K562 (cell line): ENCODE results near the gene SNX20. TPM values are rescaled to one million over a fixed set of nuclear protein-coding genes. Genes with fewer than 3 reads are reported as not detected.
A peak's percentile ranks its signal among the peaks of the same experiment; 100 is the strongest.

Experiments
- ATAC-seq: fragments of 200-7000 bp; cut with Tn5 transposase; 3 replicates; pipeline ENCODE4 v1.9.1; 2020; ENCODE audit warnings: moderate library complexity
- BruUV-seq: library from RNA; stranded (reverse); fragments of 400-500 nt; replicated peaks from 2 replicates; lab custom pipeline; 2021; lab: Mats Ljungman, UMichigan
- CTCF ChIA-PET: fragments of 300-600 bp; formaldehyde crosslinking; extraction: SDS; loops from one replicate; lab custom pipeline; 2021; ENCODE audit warnings: low intra/inter-chr PET ratio; lab: Yijun Ruan, JAX
- POLR2A ChIA-PET: fragments of 300-600, 350-650 bp; sonication (Branson Sonifier 250); formaldehyde crosslinking; extraction: SDS; loops from one replicate; lab custom pipeline; 2021; ENCODE audit warnings: antibody characterized with exemption, inconsistent platforms; lab: Yijun Ruan, JAX
- DNase-seq, 4 experiments: peaks; one replicate each; pipeline versions ENCODE4 v3.0.0 to v3.0.0-alpha.2; 2011 to 2018; ENCODE audit warnings: low spot score in 3 of 4, mixed read lengths in 3 of 4; ENCODE audit errors: extremely low read depth in 1 of 4
- FAIRE-seq: peaks from 2 replicates; lab custom pipeline; 2011; peaks lifted over from hg19 to GRCh38; lab: Jason Lieb, UNC
- H2AFZ ChIP-seq: 2 replicates; pipeline ENCODE4 v1.6.0; 2011; ENCODE audit warnings: low read depth, low read length, control low read depth, inconsistent platforms
- H3K27ac ChIP-seq: fragments of 200-600 bp; 3 replicates; pipeline ENCODE4 v1.8.0; 2011; ENCODE audit warnings: low read depth, mild to moderate bottlenecking, control low read depth, inconsistent platforms, low read length, moderate library complexity, mixed read lengths; ENCODE audit errors: extremely low read depth
- H3K27me3 ChIP-seq, 2 experiments: fragments of 300-600 bp in 1 of 2; 2 replicates in 1 of 2; 3 replicates in 1 of 2; pipeline versions ENCODE4 v1.6.0 to v1.8.0; 2011; ENCODE audit warnings: inconsistent platforms in 2 of 2, low read length in 2 of 2, mild to moderate bottlenecking in 1 of 2, mixed read lengths in 1 of 2, moderate library complexity in 1 of 2; ENCODE audit not compliant: control insufficient read depth in 2 of 2, insufficient read depth in 2 of 2
- H3K36me3 ChIP-seq: fragments of 300-600 bp; 3 replicates; pipeline ENCODE4 v1.8.0; 2011; ENCODE audit warnings: mild to moderate bottlenecking, low read length, inconsistent platforms; ENCODE audit not compliant: control insufficient read depth, insufficient read depth
- H3K4me1 ChIP-seq, 2 experiments: fragments of 200-600 bp in 1 of 2; replicated peaks in 1 of 2; 2 replicates in 1 of 2; 3 replicates in 1 of 2; pipeline versions ENCODE4 v1.5.1 to v1.8.0; 2011; ENCODE audit warnings: inconsistent platforms in 2 of 2, low read length in 2 of 2, mild to moderate bottlenecking in 1 of 2, mixed read lengths in 1 of 2, moderate library complexity in 1 of 2; ENCODE audit not compliant: control insufficient read depth in 2 of 2, insufficient read depth in 2 of 2
- H3K4me2 ChIP-seq: 2 replicates; pipeline ENCODE4 v1.6.1; 2011; ENCODE audit warnings: low read length, control low read depth, inconsistent platforms, mixed read lengths; ENCODE audit not compliant: insufficient read depth
- H3K4me3 ChIP-seq: fragments of 200-600 bp; sonication (generic), shearing (Covaris generic); 2 replicates; pipeline ENCODE4 v1.5.1; 2016; ENCODE audit warnings: control low read depth, inconsistent platforms
- H3K79me2 ChIP-seq: fragments of 200-600 bp; 3 replicates; pipeline ENCODE4 v1.8.0; 2011; ENCODE audit warnings: low read length, inconsistent platforms; ENCODE audit not compliant: control insufficient read depth, insufficient read depth
- H3K9ac ChIP-seq, 2 experiments: 2 replicates each; pipeline versions ENCODE4 v1.6.0 to v1.6.1; 2011; ENCODE audit warnings: low read depth in 2 of 2, low read length in 2 of 2, control low read depth in 1 of 2, inconsistent platforms in 1 of 2, mild to moderate bottlenecking in 1 of 2, mixed read lengths in 1 of 2; ENCODE audit not compliant: insufficient read depth in 1 of 2
- H3K9me1 ChIP-seq: one replicate; pipeline ENCODE4 v1.6.0; 2011; ENCODE audit warnings: inconsistent platforms, mild to moderate bottlenecking, low read length, moderate library complexity; ENCODE audit not compliant: control insufficient read depth, insufficient read depth
- H3K9me3 ChIP-seq: replicated peaks from 2 replicates; pipeline ENCODE4 v1.5.1; 2011; ENCODE audit warnings: low read depth, low read length, inconsistent platforms; ENCODE audit not compliant: control insufficient read depth, insufficient read depth
- H4K20me1 ChIP-seq: replicated peaks from 2 replicates; pipeline ENCODE4 v1.6.1; 2011; ENCODE audit warnings: low read length, inconsistent platforms, mixed read lengths; ENCODE audit not compliant: control insufficient read depth, insufficient read depth
- ELF1 ChIP-seq: fragments of 200-800 bp; sonication (Bioruptor generic); IDR thresholded peaks from 2 replicates; pipeline ENCODE4 v1.6.1; 2016; ENCODE audit warnings: missing genetic modification characterization, missing compliant biosample characterization
- RBM25 ChIP-seq: fragments of 200-400 bp; formaldehyde crosslinking; IDR thresholded peaks from 2 replicates; pipeline ENCODE4 v1.6.1; 2018; ENCODE audit warnings: low read length, low read depth, moderate library complexity; ENCODE audit not compliant: severe bottlenecking
- ZNF12 ChIP-seq: sonication (generic); formaldehyde crosslinking; IDR thresholded peaks from 2 replicates; pipeline ENCODE4 v1.4.0; 2020; ENCODE audit warnings: mild to moderate bottlenecking, missing genetic modification reagents
- ZNF146 ChIP-seq: IDR thresholded peaks from one replicate; pipeline ENCODE4 v1.6.1; 2018; ENCODE audit warnings: missing compliant biosample characterization; ENCODE audit not compliant: unreplicated experiment
- WGBS: fragments of 100-300 bp; shearing (Covaris generic); methylation state at CpG from one replicate; pipeline ENCODE4 v1.1.6; 2016; ENCODE audit warnings: low coverage, mixed read lengths; ENCODE audit not compliant: insufficient coverage; ENCODE audit errors: missing lambda C conversion rate; 5-methylcytosine and 5-hydroxymethylcytosine counted together
- in situ Hi-C: fragments of 300-500 bp; cut with MboI; formaldehyde crosslinking; loops from 4 replicates; pipeline ENCODE4 v1.15.0; 2018; ENCODE audit warnings: inconsistent platforms, mixed read lengths
- intact Hi-C: fragments of 100-400 bp; cut with micrococcal nuclease; formaldehyde crosslinking; loops from 2 replicates; pipeline ENCODE4 v1.14.2; 2022
- polyA plus RNA-seq, 8 experiments: library from polyadenylated mRNA; depleted of rRNA in 4 of 8; stranded (reverse) in 5 of 8; unstranded in 3 of 8; fragments of >200 nt; fragmentation: Nextera tagmentation in 2 of 8; fragmentation: Illumina TruSeq in 1 of 8; extraction: Ambion mirVana in 2 of 8; extraction: Trizol in 1 of 8; gene quantifications; 2 replicates each; pipeline versions ENCODE4 v1.2.1 to v1.2.3, GENCODE V29; 2011 to 2014; ENCODE audit warnings: inconsistent platforms in 1 of 8, missing spikeins in 1 of 8
- total RNA-seq, 7 experiments: library from RNA; depleted of rRNA in 6 of 7; stranded (reverse); fragments of >200 nt in 6 of 7; fragmentation: Illumina TruSeq in 2 of 7; extraction: Trizol in 2 of 7; gene quantifications; 2 replicates each; pipeline versions ENCODE4 v1.2.1 to v1.2.3, GENCODE V29; 2011 to 2021; ENCODE audit warnings: low replicate concordance in 1 of 7
- TF ChIP-seq, protein P1 (sequence below): fragments of 250-450 bp; sonication (Bioruptor Pico); IDR thresholded peaks from 2 replicates; pipeline ENCODE4 v1.8.0; 2022; ENCODE audit warnings: inconsistent platforms
- TF ChIP-seq, protein P2 (sequence below): fragments of 450-650 bp; formaldehyde crosslinking; IDR thresholded peaks from 2 replicates; pipeline ENCODE4 v1.4.0; 2020; ENCODE audit warnings: mild to moderate bottlenecking, moderate library complexity
- TF ChIP-seq, protein P3 (sequence below): sonication (generic); IDR thresholded peaks from 2 replicates; pipeline ENCODE4 v1.6.1; 2016
- TF ChIP-seq, protein P4 (sequence below): fragments of 450-650 bp; IDR thresholded peaks from 2 replicates; pipeline ENCODE4 v1.6.1; 2016; ENCODE audit warnings: borderline replicate concordance
- TF ChIP-seq, protein P5 (sequence below): fragments of 450-650 bp; IDR thresholded peaks from 2 replicates; pipeline ENCODE4 v1.6.1; 2016; ENCODE audit warnings: mild to moderate bottlenecking

Gene SNX20
- total and polyA plus RNA-seq, 9 of the 15 experiments (the other 6 are each of a cell fraction or from before 2014, with no cell fraction given): 0.04 to 0.07 TPM; not detected in 7

DNA sequence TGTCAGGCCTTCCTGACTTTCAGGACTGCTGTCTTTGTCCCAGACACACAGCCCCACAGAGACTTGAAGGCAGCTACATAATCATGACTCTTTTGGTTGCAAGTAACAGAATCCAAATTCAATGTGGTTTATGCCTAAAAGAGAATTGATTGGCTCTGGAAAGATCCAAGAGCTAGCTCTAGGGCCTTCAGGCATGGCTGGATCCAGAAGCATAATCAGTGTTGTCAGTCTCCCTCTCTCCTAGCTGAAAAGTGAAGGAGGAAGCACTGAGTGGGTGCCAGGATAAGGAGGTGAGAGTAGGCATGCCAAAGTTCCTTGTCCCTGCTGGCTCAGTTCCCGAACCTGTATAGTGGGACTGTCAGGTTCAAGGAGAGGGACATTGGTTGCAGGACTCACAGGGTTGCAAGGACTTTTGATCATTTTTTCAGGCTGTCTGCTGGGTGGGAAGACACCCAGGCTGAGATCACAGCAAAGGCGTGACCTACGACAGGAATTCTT, 25.5 kb downstream of the SNX20 start (continued):
- TF ChIP-seq, protein P1, sequence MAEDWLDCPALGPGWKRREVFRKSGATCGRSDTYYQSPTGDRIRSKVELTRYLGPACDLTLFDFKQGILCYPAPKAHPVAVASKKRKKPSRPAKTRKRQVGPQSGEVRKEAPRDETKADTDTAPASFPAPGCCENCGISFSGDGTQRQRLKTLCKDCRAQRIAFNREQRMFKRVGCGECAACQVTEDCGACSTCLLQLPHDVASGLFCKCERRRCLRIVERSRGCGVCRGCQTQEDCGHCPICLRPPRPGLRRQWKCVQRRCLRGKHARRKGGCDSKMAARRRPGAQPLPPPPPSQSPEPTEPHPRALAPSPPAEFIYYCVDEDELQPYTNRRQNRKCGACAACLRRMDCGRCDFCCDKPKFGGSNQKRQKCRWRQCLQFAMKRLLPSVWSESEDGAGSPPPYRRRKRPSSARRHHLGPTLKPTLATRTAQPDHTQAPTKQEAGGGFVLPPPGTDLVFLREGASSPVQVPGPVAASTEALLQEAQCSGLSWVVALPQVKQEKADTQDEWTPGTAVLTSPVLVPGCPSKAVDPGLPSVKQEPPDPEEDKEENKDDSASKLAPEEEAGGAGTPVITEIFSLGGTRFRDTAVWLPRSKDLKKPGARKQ (CRISPR knock-in tag): no peak
- TF ChIP-seq, protein P2, sequence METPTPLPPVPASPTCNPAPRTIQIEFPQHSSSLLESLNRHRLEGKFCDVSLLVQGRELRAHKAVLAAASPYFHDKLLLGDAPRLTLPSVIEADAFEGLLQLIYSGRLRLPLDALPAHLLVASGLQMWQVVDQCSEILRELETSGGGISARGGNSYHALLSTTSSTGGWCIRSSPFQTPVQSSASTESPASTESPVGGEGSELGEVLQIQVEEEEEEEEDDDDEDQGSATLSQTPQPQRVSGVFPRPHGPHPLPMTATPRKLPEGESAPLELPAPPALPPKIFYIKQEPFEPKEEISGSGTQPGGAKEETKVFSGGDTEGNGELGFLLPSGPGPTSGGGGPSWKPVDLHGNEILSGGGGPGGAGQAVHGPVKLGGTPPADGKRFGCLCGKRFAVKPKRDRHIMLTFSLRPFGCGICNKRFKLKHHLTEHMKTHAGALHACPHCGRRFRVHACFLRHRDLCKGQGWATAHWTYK (CRISPR knock-in tag): no peak
- TF ChIP-seq, protein P3, sequence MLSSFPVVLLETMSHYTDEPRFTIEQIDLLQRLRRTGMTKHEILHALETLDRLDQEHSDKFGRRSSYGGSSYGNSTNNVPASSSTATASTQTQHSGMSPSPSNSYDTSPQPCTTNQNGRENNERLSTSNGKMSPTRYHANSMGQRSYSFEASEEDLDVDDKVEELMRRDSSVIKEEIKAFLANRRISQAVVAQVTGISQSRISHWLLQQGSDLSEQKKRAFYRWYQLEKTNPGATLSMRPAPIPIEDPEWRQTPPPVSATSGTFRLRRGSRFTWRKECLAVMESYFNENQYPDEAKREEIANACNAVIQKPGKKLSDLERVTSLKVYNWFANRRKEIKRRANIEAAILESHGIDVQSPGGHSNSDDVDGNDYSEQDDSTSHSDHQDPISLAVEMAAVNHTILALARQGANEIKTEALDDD: no peak

DNA sequence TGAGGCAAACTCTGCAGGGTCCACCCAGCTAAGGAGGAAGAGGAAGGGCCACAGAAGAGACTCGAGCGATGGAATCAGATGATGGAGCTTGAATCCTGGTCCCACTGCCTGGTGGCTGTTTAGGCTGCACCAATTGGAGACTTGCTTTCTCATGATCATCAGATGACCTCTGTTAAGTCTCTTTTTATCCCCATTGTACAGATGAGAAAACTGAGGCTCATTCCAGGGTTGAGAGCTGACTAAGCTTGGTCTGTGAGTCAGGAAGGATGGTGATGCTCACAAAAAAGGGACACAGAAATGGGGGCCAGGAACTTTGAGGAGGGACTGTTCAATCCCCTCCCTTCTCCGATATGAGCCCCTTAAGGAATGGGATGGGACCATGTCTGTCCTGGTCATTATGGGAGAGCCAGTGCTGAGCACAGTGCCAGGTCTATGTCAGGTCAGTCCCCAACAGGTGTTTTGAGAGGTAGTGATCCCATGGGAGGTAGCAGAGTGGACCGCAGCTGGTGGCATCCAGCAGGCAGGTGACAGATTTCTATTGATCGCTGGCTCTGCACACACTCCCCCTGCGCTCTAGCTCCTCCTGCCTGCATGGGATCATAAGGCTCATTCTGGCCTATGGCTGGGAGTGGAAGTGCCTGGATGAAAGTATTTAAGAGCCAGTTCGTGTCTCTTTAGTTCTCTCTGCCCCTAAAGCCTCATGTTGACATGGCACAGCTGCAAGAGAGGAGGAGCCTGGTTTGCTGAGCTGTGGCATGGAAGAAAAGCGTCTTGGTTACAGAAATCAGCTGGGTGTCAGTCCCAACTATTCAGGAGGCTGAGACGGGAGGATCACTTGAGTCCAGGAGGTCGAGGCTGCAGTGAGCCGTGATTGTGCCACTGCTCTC, 27.2 kb downstream of the SNX20 start:
- no peaks in the 10 kb centered on the region for H3K36me3 ChIP-seq
- DNase-seq (no peak), ATAC-seq (no peak), FAIRE-seq (no peak)
- POLR2A ChIA-PET: interaction anchor here (0.6 kb wide), 1 partner anchor 226 kb away, joined by 3 read pairs; no protein-coding TSS in a partner anchor
- in situ Hi-C loops: no loop called here
- BruUV-seq: no TSS peak
- peaks cover 3% of the 10 kb centered on the region; the same call in 1 of the 2 replicates for H3K9me3 ChIP-seq
- H3K4me1 ChIP-seq: no peaks in the 10 kb centered on the region
- peaks cover 0 to 12% of the 10 kb centered on the region in 2 experiments; a peak in 1 of 5 replicates for H3K27me3 ChIP-seq
- no peak overlapping the region for H3K4me2 ChIP-seq
- no peaks in the 10 kb centered on the region for H3K79me2 ChIP-seq
- no peak overlapping the region for H3K9ac ChIP-seq
- 0 out of 2 replicates have a peak, but pooled peaks cover 3% of the 10 kb centered on the region for H4K20me1 ChIP-seq
- H2AFZ ChIP-seq: no peak overlapping the region
- H3K9me1 ChIP-seq: no peaks in the 10 kb centered on the region
- intact Hi-C loops: no loop called here
- CTCF ChIA-PET: no interaction called here
- H3K27ac ChIP-seq: no peak overlapping the region
- H3K4me3 ChIP-seq: no peak overlapping the region
- WGBS: 3% methylated on average over 11 of the region's 11 CpGs
- TF ChIP-seq RBM25 (peak; percentile 62), ZNF146 (no peak), ELF1 (no peak), ZNF12 (no peak)
- TF ChIP-seq, protein P4, sequence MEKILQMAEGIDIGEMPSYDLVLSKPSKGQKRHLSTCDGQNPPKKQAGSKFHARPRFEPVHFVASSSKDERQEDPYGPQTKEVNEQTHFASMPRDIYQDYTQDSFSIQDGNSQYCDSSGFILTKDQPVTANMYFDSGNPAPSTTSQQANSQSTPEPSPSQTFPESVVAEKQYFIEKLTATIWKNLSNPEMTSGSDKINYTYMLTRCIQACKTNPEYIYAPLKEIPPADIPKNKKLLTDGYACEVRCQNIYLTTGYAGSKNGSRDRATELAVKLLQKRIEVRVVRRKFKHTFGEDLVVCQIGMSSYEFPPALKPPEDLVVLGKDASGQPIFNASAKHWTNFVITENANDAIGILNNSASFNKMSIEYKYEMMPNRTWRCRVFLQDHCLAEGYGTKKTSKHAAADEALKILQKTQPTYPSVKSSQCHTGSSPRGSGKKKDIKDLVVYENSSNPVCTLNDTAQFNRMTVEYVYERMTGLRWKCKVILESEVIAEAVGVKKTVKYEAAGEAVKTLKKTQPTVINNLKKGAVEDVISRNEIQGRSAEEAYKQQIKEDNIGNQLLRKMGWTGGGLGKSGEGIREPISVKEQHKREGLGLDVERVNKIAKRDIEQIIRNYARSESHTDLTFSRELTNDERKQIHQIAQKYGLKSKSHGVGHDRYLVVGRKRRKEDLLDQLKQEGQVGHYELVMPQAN: no peak
- TF ChIP-seq, protein P5, sequence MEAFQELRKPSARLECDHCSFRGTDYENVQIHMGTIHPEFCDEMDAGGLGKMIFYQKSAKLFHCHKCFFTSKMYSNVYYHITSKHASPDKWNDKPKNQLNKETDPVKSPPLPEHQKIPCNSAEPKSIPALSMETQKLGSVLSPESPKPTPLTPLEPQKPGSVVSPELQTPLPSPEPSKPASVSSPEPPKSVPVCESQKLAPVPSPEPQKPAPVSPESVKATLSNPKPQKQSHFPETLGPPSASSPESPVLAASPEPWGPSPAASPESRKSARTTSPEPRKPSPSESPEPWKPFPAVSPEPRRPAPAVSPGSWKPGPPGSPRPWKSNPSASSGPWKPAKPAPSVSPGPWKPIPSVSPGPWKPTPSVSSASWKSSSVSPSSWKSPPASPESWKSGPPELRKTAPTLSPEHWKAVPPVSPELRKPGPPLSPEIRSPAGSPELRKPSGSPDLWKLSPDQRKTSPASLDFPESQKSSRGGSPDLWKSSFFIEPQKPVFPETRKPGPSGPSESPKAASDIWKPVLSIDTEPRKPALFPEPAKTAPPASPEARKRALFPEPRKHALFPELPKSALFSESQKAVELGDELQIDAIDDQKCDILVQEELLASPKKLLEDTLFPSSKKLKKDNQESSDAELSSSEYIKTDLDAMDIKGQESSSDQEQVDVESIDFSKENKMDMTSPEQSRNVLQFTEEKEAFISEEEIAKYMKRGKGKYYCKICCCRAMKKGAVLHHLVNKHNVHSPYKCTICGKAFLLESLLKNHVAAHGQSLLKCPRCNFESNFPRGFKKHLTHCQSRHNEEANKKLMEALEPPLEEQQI: no peak
